Mesendoderm (in vitro differentiated cells): ENCODE results near the gene CTSA. TPM values are rescaled to one million over a fixed set of nuclear protein-coding genes. Genes with fewer than 3 reads are reported as not detected.

Source experiments
- DNase-seq: peaks from one replicate; pipeline ENCODE4 v3.0.0; 2013
- H2AK5ac ChIP-seq: 2 replicates; pipeline ENCODE4 v1.6.1; 2013; ENCODE audit warnings: low read length, inconsistent platforms
- H2BK120ac ChIP-seq: 2 replicates; pipeline ENCODE4 v1.6.1; 2013; ENCODE audit warnings: low read depth, mild to moderate bottlenecking, low read length, moderate library complexity, mixed read lengths
- H2BK15ac ChIP-seq: replicated peaks from 2 replicates; pipeline ENCODE4 v1.6.1; 2013; ENCODE audit warnings: low read depth, mild to moderate bottlenecking, moderate library complexity
- H2BK5ac ChIP-seq: 2 replicates; pipeline ENCODE4 v1.6.1; 2013; ENCODE audit warnings: low read length, inconsistent platforms
- H3K18ac ChIP-seq: 2 replicates; pipeline ENCODE4 v1.6.1; 2013; ENCODE audit warnings: mild to moderate bottlenecking, low read length, mixed read lengths
- H3K23ac ChIP-seq: one replicate; pipeline ENCODE4 v1.6.1; 2013; ENCODE audit warnings: low read length
- H3K27ac ChIP-seq: 2 replicates; pipeline ENCODE4 v1.5.1; 2013; ENCODE audit warnings: low read depth, mild to moderate bottlenecking, inconsistent platforms, low read length, moderate library complexity
- H3K27me3 ChIP-seq: 2 replicates; pipeline ENCODE4 v1.6.1; 2013; ENCODE audit warnings: low read length, control low read depth, mild to moderate bottlenecking, inconsistent platforms; ENCODE audit not compliant: insufficient read depth, poor library complexity
- H3K36me3 ChIP-seq: 2 replicates; pipeline ENCODE4 v1.6.1; 2013; ENCODE audit warnings: low read length, inconsistent platforms; ENCODE audit not compliant: control insufficient read depth, insufficient read depth
- H3K4ac ChIP-seq: one replicate; pipeline ENCODE4 v1.6.1; 2013; ENCODE audit warnings: low read depth, mild to moderate bottlenecking, low read length, moderate library complexity
- H3K4me1 ChIP-seq: 2 replicates; pipeline ENCODE4 v1.6.1; 2013; ENCODE audit warnings: low read depth, low read length, inconsistent platforms; ENCODE audit not compliant: control insufficient read depth
- H3K4me2 ChIP-seq: 2 replicates; pipeline ENCODE4 v1.6.1; 2013; ENCODE audit warnings: low read length
- H3K4me3 ChIP-seq: 2 replicates; pipeline ENCODE4 v1.5.1; 2013; ENCODE audit warnings: mild to moderate bottlenecking, low read length
- H3K56ac ChIP-seq: one replicate; pipeline ENCODE4 v1.6.1; 2013; ENCODE audit warnings: low read length
- H3K79me1 ChIP-seq: 2 replicates; pipeline ENCODE4 v1.6.1; 2013; ENCODE audit warnings: low read length, inconsistent platforms
- H3K79me2 ChIP-seq: 2 replicates; pipeline ENCODE4 v1.6.1; 2013; ENCODE audit warnings: mild to moderate bottlenecking, low read length; ENCODE audit not compliant: control insufficient read depth, insufficient read depth
- H3K9ac ChIP-seq: 2 replicates; pipeline ENCODE4 v1.6.1; 2013; ENCODE audit warnings: low read length, inconsistent platforms
- H4K5ac ChIP-seq: one replicate; pipeline ENCODE4 v1.6.1; 2013; ENCODE audit warnings: low read length
- H4K8ac ChIP-seq: one replicate; pipeline ENCODE4 v1.6.1; 2013; ENCODE audit warnings: low read depth, mild to moderate bottlenecking, control low read depth, low read length, moderate library complexity
- WGBS: extraction: QIAGEN DNeasy Blood & Tissue Kit; methylation state at CpG from one replicate; pipeline ENCODE4 v1.1.7; 2013; ENCODE audit warnings: low lambda C conversion rate, missing lambda C conversion rate; ENCODE audit not compliant: insufficient coverage; ENCODE audit errors: extremely low coverage; 5-methylcytosine and 5-hydroxymethylcytosine counted together
- polyA plus RNA-seq, 2 experiments: library from polyadenylated mRNA; stranded (reverse); fragments of 200-250 nt; gene quantifications; one replicate each; pipeline ENCODE4 v1.2.3, GENCODE V29; 2013

The CTSA gene
- 28.1 TPM for polyA plus RNA-seq (2013, experiment 1 of 2)
- 27.7 TPM for polyA plus RNA-seq (2013, experiment 2 of 2)

- Histone ChIP-seq H3K9ac (peak within 1 kb of the TSS; percentile 88), H4K8ac (no peak within 1 kb of the TSS), H2AK5ac (no peak within 1 kb of the TSS), H4K5ac (no peak within 1 kb of the TSS), H3K18ac (peak within 1 kb of the TSS; percentile 5), H3K27me3 (no peaks in the 10 kb centered on the region), H3K4me2 (peak within 1 kb of the TSS; percentile 90), H3K79me1 (no peaks in the 10 kb centered on the region), H3K4ac (peak within 1 kb of the TSS; percentile 43), H3K79me2 (no peaks in the 10 kb centered on the region), H3K27ac (no peak within 1 kb of the TSS), H3K36me3 (no peaks in the 10 kb centered on the region), H2BK5ac (no peak within 1 kb of the TSS), H2BK120ac (no peak within 1 kb of the TSS), H3K56ac (peak within 1 kb of the TSS; percentile 96), H2BK15ac (no peak within 1 kb of the TSS), H3K4me1 (no peaks in the 10 kb centered on the region), H3K4me3 (peak within 1 kb of the TSS; percentile 78), H3K23ac (peak within 1 kb of the TSS; percentile 89)
- peak; percentile 95 for DNase-seq
- WGBS, result no CpG with 5 or more reads among the region's 78 CpGs
These were observed at the start of gene CTSA, which contains the start of gene NEURL2 for GRCh38 chr20:45890985-45891983. TSS of gene CTSA (plus strand) at chr20:45891335. CDS start at chr20:45891569, 234 bp downstream. TSS of gene NEURL2 (minus strand) at chr20:45891208. CDS start at chr20:45890991, 217 bp downstream.

DNA sequence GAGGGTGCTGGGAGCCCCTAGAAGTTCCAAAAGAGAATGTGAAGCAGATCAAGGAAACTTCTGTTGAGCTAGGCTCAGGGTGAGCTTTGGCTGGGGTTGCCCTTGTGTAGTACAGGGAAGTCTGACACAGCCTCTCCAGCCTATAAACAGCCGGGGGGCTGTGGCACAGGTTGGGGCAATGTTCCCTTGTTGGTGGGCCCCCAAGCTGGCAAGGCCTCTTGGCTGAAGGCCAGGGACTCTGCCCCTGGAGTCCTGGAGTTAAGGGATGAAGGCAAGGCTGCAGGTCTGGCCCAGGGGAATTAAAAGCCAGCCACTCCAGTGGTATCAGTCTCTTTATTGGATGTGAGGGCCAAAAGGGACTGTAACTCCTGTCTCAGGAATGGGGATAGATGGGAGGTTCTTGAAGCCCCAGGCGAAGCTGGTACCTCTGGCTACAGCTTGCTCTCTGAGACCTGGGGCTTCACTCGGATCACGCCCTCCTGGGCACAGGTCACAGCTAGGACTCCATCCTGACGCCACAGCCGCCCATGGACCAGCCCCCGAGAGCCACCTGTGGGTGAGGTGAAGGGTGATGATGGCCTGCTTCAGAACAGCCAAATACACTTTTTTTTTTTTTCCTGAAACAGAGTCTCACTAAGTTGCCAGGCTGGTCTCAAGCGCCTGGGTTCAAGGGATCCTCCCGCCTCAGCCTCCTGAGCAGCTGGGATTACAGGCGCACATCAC, 49.6 kb upstream of the CTSA start:
- H3K9ac ChIP-seq, result no peak overlapping the region
- no peak overlapping the region for H2AK5ac ChIP-seq
- H3K4ac ChIP-seq, result no peak overlapping the region
- DNase-seq, result no peak
- no peak overlapping the region for H3K27ac ChIP-seq
- H3K27me3 ChIP-seq, result no peaks in the 10 kb centered on the region
- H3K79me2 ChIP-seq, result no peaks in the 10 kb centered on the region
- H2BK15ac ChIP-seq, result no peak overlapping the region
- H2BK5ac ChIP-seq, result no peak overlapping the region
- no peak overlapping the region for H3K18ac ChIP-seq
- peaks cover 2% of the 10 kb centered on the region for H3K36me3 ChIP-seq
- WGBS, result no CpG with 5 or more reads among the region's 10 CpGs
- H2BK120ac ChIP-seq, result no peak overlapping the region
- H3K23ac ChIP-seq, result no peak overlapping the region
- H4K8ac ChIP-seq, result no peak overlapping the region
- no peak overlapping the region for H3K4me3 ChIP-seq
- no peaks in the 10 kb centered on the region for H3K79me1 ChIP-seq
- no peak overlapping the region for H3K56ac ChIP-seq
- H4K5ac ChIP-seq, result no peak overlapping the region
- H3K4me2 ChIP-seq, result no peak overlapping the region
- H3K4me1 ChIP-seq, result no peaks in the 10 kb centered on the region

GRCh38 chr20:45842169-45842812, 48.8 kb upstream of the CTSA start:
- Histone ChIP-seq H3K4me3 (no peak overlapping the region), H3K23ac (no peak overlapping the region), H3K79me2 (no peaks in the 10 kb centered on the region), H4K5ac (no peak overlapping the region), H3K4me2 (no peak overlapping the region), H2AK5ac (no peak overlapping the region), H3K56ac (no peak overlapping the region), H2BK120ac (no peak overlapping the region), H2BK15ac (no peak overlapping the region), H2BK5ac (no peak overlapping the region), H3K79me1 (no peaks in the 10 kb centered on the region), H3K36me3 (peaks cover 2% of the 10 kb centered on the region), H4K8ac (no peak overlapping the region), H3K27ac (no peak overlapping the region), H3K18ac (no peak overlapping the region), H3K4ac (no peak overlapping the region), H3K9ac (no peak overlapping the region), H3K27me3 (no peaks in the 10 kb centered on the region), H3K4me1 (no peaks in the 10 kb centered on the region)
- no CpG with 5 or more reads among the region's 5 CpGs for WGBS
- DNase-seq, result no peak

DNA sequence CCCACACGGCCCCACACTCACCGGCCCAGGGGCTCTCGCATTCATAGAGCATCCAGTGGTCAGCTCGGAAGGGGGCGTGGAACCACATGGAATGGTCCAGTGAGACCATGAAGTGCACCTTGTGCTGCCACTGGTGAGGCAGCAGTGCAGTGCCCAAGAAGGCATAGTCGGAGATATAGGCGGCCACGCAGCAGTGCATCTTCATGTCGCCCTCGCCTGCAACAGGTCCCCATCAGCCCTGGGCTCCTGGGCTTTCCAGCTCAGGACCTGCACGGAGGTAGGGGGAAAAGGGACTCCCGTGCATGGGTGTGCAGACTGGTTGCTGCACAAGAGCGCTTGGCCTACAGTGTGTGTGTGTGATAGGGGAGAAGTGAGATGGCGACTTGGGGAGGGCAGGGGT, 47.6 kb upstream of the CTSA start:
- Histone ChIP-seq H3K79me1 (no peaks in the 10 kb centered on the region), H3K27ac (no peak overlapping the region), H2BK15ac (no peak overlapping the region), H3K79me2 (no peaks in the 10 kb centered on the region), H3K4me1 (no peaks in the 10 kb centered on the region), H3K4ac (no peak overlapping the region), H3K23ac (no peak overlapping the region), H3K9ac (no peak overlapping the region), H3K18ac (no peak overlapping the region), H4K8ac (no peak overlapping the region), H3K4me2 (no peak overlapping the region), H2BK5ac (no peak overlapping the region), H3K27me3 (no peaks in the 10 kb centered on the region), H2BK120ac (no peak overlapping the region), H3K56ac (no peak overlapping the region), H3K36me3 (peaks cover 2% of the 10 kb centered on the region), H4K5ac (no peak overlapping the region), H2AK5ac (no peak overlapping the region), H3K4me3 (no peak overlapping the region)
- DNase-seq, result no peak
- no CpG with 5 or more reads among the region's 14 CpGs for WGBS

- no peak for DNase-seq
- Histone ChIP-seq H4K8ac (no peak overlapping the region), H2AK5ac (no peak overlapping the region), H3K79me1 (no peaks in the 10 kb centered on the region), H2BK15ac (no peak overlapping the region), H3K27me3 (no peaks in the 10 kb centered on the region), H3K4me1 (no peaks in the 10 kb centered on the region), H3K23ac (no peak overlapping the region), H4K5ac (no peak overlapping the region), H3K4me2 (no peak overlapping the region), H2BK120ac (no peak overlapping the region), H3K4ac (no peak overlapping the region), H3K27ac (no peak overlapping the region), H3K18ac (no peak overlapping the region), H3K79me2 (no peaks in the 10 kb centered on the region), H3K4me3 (no peak overlapping the region), H3K36me3 (peaks cover 2% of the 10 kb centered on the region), H3K9ac (no peak overlapping the region), H2BK5ac (no peak overlapping the region), H3K56ac (no peak overlapping the region)
These were observed 45.7 kb upstream of the CTSA start for GRCh38 chr20:45845452-45845851.
